ENCODE data around the gene ENTPD8.

GRCh38 chr9:137387114-137387890, 53.9 kb downstream of the ENTPD8 start:
- no peak for TF ChIP-seq POLR2AphosphoS5 (IDR thresholded peaks at IDR 0.05)
- TF ChIP-seq POLR2A (IDR thresholded peaks at IDR 0.05): no peak
- TF ChIP-seq, protein P1, sequence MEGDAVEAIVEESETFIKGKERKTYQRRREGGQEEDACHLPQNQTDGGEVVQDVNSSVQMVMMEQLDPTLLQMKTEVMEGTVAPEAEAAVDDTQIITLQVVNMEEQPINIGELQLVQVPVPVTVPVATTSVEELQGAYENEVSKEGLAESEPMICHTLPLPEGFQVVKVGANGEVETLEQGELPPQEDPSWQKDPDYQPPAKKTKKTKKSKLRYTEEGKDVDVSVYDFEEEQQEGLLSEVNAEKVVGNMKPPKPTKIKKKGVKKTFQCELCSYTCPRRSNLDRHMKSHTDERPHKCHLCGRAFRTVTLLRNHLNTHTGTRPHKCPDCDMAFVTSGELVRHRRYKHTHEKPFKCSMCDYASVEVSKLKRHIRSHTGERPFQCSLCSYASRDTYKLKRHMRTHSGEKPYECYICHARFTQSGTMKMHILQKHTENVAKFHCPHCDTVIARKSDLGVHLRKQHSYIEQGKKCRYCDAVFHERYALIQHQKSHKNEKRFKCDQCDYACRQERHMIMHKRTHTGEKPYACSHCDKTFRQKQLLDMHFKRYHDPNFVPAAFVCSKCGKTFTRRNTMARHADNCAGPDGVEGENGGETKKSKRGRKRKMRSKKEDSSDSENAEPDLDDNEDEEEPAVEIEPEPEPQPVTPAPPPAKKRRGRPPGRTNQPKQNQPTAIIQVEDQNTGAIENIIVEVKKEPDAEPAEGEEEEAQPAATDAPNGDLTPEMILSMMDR (IDR thresholded peaks at IDR 0.05): no peak

All from sigmoid colon (tissue), 4 donors.